Karpas-422 (cell line): Measurements from ENCODE around the gene SDHAF1. TPM values are rescaled to one million over a fixed set of nuclear protein-coding genes. Genes with fewer than 3 reads are reported as not detected.
"Not testable (repeated sequence)": the region's sequence is repeated elsewhere in the genome, so short reads cannot be mapped to it uniquely, and the experiment has no call there.

Experiments used
- DNase-seq: peaks from one replicate; pipeline ENCODE4 v3.0.0-alpha.2; 2015
- H2AFZ ChIP-seq: fragments of 200-600 bp; sonication (generic); 2 replicates; pipeline ENCODE4 v1.6.1; 2014; ENCODE audit warnings: antibody characterized with exemption, low read length, mixed read lengths
- H3K27ac ChIP-seq: fragments of 200-600 bp; sonication (generic); 2 replicates; pipeline ENCODE4 v1.5.1; 2014; ENCODE audit warnings: mild to moderate bottlenecking, low read length, moderate library complexity
- H3K27me3 ChIP-seq: fragments of 200-600 bp; sonication (generic); 2 replicates; pipeline ENCODE4 v1.6.1; 2014; ENCODE audit warnings: low read length, mixed read lengths
- H3K36me3 ChIP-seq: fragments of 200-600 bp; sonication (generic); 2 replicates; pipeline ENCODE4 v1.6.1; 2014; ENCODE audit warnings: low read length, mixed read lengths; ENCODE audit not compliant: insufficient read depth
- H3K4me1 ChIP-seq: fragments of 200-600 bp; sonication (generic); 2 replicates; pipeline ENCODE4 v1.6.1; 2014; ENCODE audit warnings: mild to moderate bottlenecking, low read length, mixed read lengths
- H3K4me2 ChIP-seq: fragments of 200-600 bp; sonication (generic); 2 replicates; pipeline ENCODE4 v1.6.1; 2014; ENCODE audit warnings: low read length, low read depth, mild to moderate bottlenecking; ENCODE audit not compliant: poor library complexity, severe bottlenecking
- H3K4me3 ChIP-seq: fragments of 200-600 bp; sonication (generic); 2 replicates; pipeline ENCODE4 v1.5.1; 2014; ENCODE audit warnings: mild to moderate bottlenecking, antibody characterized with exemption, low read length, mixed read lengths
- H3K79me2 ChIP-seq: fragments of 200-600 bp; sonication (generic); 2 replicates; pipeline ENCODE4 v1.6.1; 2014; ENCODE audit warnings: mild to moderate bottlenecking, low read length, mixed read lengths
- H3K9ac ChIP-seq: fragments of 200-600 bp; sonication (generic); 2 replicates; pipeline ENCODE4 v1.6.0; 2014; ENCODE audit warnings: low read length
- H3K9me2 ChIP-seq: fragments of 200-600 bp; sonication (generic), shearing (Covaris generic); replicated peaks from 2 replicates; pipeline ENCODE4 v1.6.0; 2014; ENCODE audit warnings: mild to moderate bottlenecking, low read length, moderate library complexity; ENCODE audit not compliant: insufficient read depth
- H3K9me3 ChIP-seq: fragments of 300-700, 200-600 bp; sonication (generic); 2 replicates; pipeline ENCODE4 v1.6.1; 2014; ENCODE audit warnings: low read length, mixed read lengths
- H4K20me1 ChIP-seq: fragments of 200-600 bp; sonication (generic); 2 replicates; pipeline ENCODE4 v1.6.1; 2014; ENCODE audit warnings: mild to moderate bottlenecking, antibody characterized with exemption, low read length, low read depth; ENCODE audit not compliant: insufficient read depth
- total RNA-seq: library from RNA; depleted of rRNA; stranded (reverse); fragments of >200 nt; shearing (Covaris generic); gene quantifications from 2 replicates; pipeline ENCODE4 v1.2.3, GENCODE V29; 2014; ENCODE audit warnings: low replicate concordance; rRNA removed

Gene SDHAF1, protein sequence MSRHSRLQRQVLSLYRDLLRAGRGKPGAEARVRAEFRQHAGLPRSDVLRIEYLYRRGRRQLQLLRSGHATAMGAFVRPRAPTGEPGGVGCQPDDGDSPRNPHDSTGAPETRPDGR
- total RNA-seq: 23.4 and 71.2 TPM in 2 replicates

DNA sequence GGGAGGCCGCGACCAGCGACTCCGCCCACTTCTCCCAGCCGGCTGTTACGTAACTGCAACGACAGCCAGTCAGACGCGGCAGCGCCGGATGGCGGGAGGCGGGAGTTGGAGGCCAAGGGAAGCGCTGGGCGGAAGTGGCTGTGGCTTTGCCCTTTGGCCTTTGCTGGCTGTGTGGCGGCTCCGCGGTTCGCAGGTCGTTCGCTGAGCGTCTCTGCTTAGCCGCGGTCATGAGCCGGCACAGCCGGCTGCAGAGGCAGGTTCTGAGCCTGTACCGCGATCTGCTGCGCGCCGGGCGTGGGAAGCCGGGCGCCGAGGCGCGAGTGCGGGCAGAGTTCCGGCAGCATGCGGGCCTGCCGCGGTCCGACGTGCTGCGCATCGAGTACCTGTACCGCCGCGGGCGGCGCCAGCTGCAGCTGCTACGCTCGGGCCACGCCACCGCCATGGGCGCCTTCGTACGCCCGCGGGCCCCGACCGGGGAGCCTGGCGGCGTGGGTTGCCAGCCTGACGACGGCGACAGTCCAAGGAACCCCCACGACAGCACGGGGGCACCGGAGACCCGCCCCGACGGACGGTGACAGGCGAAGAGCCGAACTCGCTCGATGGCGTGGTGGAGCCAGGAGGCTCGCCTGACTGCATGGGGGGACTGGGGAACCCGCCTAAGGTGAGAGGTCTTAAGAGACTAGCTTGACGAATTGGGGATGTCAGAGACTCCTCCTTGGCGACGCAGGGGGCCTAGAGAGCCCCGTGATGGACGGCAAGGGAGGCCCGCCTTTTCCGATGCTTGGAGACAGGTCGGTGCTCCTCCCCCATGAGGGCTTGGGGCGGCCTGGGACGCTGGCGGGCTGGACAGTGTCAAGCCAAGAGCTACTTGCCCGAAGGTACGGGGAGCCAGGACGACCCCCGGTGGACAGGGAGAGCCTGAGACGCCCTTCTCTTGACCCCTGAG, at the start of gene SDHAF1:
TSS of gene SDHAF1 (plus strand) at position 141 of the 946 bp plus-strand sequence. CDS start at position 228, 87 bp downstream.
- no peak within 1 kb of the TSS for H2AFZ ChIP-seq
- H3K9me2 ChIP-seq: no peaks in the 10 kb centered on the region
- H3K79me2 ChIP-seq: peaks cover 47% of the 10 kb centered on the region
- peak within 1 kb of the TSS; percentile 74 for H3K4me3 ChIP-seq
- no peaks in the 10 kb centered on the region for H3K27me3 ChIP-seq
- peak within 1 kb of the TSS; percentile 46; the same call in 1 of the 2 replicates for H3K27ac ChIP-seq
- H3K4me1 ChIP-seq: peaks cover 22% of the 10 kb centered on the region
- H3K4me2 ChIP-seq: peak within 1 kb of the TSS; percentile 98
- H3K9ac ChIP-seq: peak within 1 kb of the TSS; percentile 77
- H3K9me3 ChIP-seq: no peaks in the 10 kb centered on the region
- peaks cover 4% of the 10 kb centered on the region; the same call in 1 of the 2 replicates for H3K36me3 ChIP-seq
- DNase-seq: peak; percentile 98
- H4K20me1 ChIP-seq: peaks cover 19% of the 10 kb centered on the region

DNA sequence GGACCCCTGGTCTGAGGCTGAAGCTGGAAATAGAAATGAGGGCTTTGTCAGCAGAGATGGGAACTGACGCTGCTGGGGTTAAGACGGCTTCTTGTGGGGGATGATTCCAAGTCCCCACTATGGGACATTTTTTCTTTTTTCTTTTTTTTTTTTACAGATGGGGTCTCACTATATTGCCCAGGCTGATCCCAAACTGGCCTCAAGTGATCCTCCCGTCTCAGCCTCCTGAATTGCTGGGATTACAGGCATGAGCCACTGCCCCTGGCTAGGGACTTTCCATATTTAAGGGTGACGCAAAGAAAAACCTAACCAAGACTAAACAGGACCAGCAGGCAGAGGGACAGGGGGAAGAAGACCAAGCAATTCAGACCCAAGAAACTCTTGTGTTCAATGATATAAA, 48.8 kb upstream of the SDHAF1 start:
- H3K27me3 ChIP-seq: no peaks in the 10 kb centered on the region
- no peak overlapping the region for H3K4me2 ChIP-seq
- no peaks in the 10 kb centered on the region for H3K36me3 ChIP-seq
- H3K9me3 ChIP-seq: no peaks in the 10 kb centered on the region
- H3K79me2 ChIP-seq: no peaks in the 10 kb centered on the region
- no peak for DNase-seq
- H3K4me1 ChIP-seq: no peaks in the 10 kb centered on the region
- no peak overlapping the region for H3K9ac ChIP-seq
- no peak overlapping the region for H3K27ac ChIP-seq
- H3K4me3 ChIP-seq: no peak overlapping the region
- H3K9me2 ChIP-seq: no peaks in the 10 kb centered on the region
- H2AFZ ChIP-seq: no peak overlapping the region
- H4K20me1 ChIP-seq: peaks cover 4% of the 10 kb centered on the region; the same call in 1 of the 2 replicates

DNA sequence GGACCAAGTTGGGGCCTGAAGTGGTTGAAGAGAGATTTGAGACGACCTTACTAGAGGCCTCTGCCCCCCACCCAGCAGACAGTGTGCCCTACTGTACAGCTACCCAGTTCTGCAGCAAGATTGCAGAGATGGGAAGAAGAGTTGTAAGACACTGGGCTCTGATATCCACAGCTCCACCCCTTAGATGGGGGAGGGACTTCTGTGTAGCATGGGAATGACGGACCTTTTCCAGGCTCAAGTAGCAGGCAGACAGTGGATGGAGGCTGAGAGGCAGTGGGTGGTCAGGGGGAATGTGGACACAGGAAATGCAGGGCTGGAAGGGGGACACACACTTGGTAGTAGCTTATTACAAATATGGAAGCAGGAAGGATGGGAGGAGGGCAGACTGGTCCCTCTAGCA, 45.9 kb upstream of the SDHAF1 start:
- H3K4me3 ChIP-seq: no peak overlapping the region
- H3K27me3 ChIP-seq: no peaks in the 10 kb centered on the region
- no peaks in the 10 kb centered on the region for H3K4me1 ChIP-seq
- DNase-seq: no peak
- no peaks in the 10 kb centered on the region for H3K79me2 ChIP-seq
- no peak overlapping the region for H3K27ac ChIP-seq
- no peaks in the 10 kb centered on the region for H3K9me2 ChIP-seq
- no peak overlapping the region for H2AFZ ChIP-seq
- peaks cover 4% of the 10 kb centered on the region; the same call in 1 of the 2 replicates for H4K20me1 ChIP-seq
- H3K9me3 ChIP-seq: no peaks in the 10 kb centered on the region
- no peak overlapping the region for H3K9ac ChIP-seq
- no peak overlapping the region for H3K4me2 ChIP-seq
- no peaks in the 10 kb centered on the region for H3K36me3 ChIP-seq

DNA sequence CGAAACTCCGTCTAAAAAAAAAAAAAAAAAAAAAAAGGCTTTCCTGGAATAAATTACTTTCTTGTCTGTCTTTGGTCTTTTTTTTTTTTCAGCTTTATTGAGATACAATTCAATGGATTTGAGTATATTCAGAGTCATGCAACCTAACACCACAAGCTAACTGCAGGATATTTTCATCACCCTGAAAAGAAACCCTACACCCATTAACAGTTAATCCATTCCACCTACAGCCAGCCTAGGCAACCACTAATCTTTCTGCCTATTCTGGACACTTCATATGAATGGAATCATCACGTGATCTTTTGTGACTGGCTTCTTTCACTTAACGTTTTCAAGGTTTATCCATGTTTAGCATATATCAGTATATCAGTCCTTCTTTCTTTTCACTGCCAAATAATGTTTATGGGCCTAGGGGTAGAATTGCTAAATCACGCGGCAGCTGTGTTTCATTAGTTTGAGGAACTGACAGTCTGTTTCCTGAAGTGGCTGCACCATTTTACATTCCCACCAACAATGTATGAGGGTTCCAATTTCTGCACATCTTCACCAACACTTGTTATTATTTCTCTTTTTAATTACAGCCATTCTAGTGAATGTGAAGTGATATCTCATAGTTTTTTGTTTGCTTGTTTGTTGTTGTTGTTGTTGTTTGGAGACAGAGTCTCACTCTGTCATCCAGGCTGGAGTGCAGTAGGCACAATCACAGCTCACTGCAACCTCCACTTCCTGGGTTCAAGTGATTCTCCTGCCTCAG, 38.9 kb upstream of the SDHAF1 start:
- no peaks in the 10 kb centered on the region for H3K4me1 ChIP-seq
- H3K9me3 ChIP-seq: no peaks in the 10 kb centered on the region
- no peak overlapping the region for H2AFZ ChIP-seq
- no peak for DNase-seq
- H3K27ac ChIP-seq: no peak overlapping the region
- H3K9me2 ChIP-seq: no peaks in the 10 kb centered on the region
- no peaks in the 10 kb centered on the region for H3K36me3 ChIP-seq
- H4K20me1 ChIP-seq: no peaks in the 10 kb centered on the region
- H3K4me3 ChIP-seq: no peak overlapping the region
- H3K27me3 ChIP-seq: no peaks in the 10 kb centered on the region
- no peaks in the 10 kb centered on the region for H3K79me2 ChIP-seq
- no peak overlapping the region for H3K9ac ChIP-seq
- no peak overlapping the region for H3K4me2 ChIP-seq

DNA sequence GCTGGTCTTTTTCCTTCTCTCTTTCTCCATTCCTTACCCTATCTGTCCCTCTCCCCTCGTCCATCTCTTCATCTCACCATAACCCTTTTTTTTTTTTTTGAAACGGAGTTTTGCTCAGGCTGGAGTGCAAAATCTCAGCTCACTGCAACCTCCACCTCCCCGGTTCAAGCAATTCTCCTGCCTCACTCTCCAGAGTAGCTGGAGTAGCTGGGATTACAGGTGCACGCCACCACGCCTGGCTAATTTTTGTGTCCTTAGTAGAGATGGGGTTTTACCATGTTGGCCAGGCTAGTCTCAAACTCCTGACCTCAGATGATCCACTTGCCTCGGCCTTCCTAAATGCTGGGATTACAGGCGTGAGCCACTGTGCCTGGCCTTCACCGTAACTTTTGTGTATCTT, 37.6 kb upstream of the SDHAF1 start:
- H3K79me2 ChIP-seq, H3K27me3 ChIP-seq, H3K9me3 ChIP-seq, DNase-seq, H4K20me1 ChIP-seq, H3K4me1 ChIP-seq, H3K36me3 ChIP-seq, H3K4me3 ChIP-seq, H3K4me2 ChIP-seq, H3K9ac ChIP-seq, H2AFZ ChIP-seq, H3K9me2 ChIP-seq, H3K27ac ChIP-seq: not testable (repeated sequence)

DNA sequence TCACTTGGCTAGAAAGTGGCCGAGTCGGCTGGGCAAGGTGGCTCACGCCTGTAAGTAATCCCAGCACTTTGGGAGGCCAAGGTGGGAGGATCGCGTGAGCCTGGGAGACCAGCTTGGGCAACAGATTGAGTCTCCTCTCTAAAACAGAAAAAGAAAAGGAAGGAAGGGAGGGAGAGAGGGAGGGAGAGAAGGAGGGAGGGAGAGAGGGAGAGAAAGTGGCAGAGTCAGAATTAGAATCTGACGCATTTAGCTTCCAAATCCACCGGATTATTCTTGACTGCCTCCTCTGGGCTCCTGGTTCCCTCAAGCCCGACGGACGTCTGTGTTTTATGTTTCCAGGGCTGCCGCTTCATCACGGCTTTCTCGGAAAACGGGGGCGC, 36.3 kb upstream of the SDHAF1 start:
- DNase-seq: no peak
- Histone ChIP-seq H4K20me1 (no peaks in the 10 kb centered on the region), H2AFZ (no peak overlapping the region), H3K9me3 (no peaks in the 10 kb centered on the region), H3K4me1 (no peaks in the 10 kb centered on the region), H3K9me2 (no peaks in the 10 kb centered on the region), H3K79me2 (no peaks in the 10 kb centered on the region), H3K9ac (no peak overlapping the region), H3K4me2 (no peak overlapping the region), H3K36me3 (no peaks in the 10 kb centered on the region), H3K27ac (no peak overlapping the region), H3K27me3 (no peaks in the 10 kb centered on the region), H3K4me3 (no peak overlapping the region)

DNA sequence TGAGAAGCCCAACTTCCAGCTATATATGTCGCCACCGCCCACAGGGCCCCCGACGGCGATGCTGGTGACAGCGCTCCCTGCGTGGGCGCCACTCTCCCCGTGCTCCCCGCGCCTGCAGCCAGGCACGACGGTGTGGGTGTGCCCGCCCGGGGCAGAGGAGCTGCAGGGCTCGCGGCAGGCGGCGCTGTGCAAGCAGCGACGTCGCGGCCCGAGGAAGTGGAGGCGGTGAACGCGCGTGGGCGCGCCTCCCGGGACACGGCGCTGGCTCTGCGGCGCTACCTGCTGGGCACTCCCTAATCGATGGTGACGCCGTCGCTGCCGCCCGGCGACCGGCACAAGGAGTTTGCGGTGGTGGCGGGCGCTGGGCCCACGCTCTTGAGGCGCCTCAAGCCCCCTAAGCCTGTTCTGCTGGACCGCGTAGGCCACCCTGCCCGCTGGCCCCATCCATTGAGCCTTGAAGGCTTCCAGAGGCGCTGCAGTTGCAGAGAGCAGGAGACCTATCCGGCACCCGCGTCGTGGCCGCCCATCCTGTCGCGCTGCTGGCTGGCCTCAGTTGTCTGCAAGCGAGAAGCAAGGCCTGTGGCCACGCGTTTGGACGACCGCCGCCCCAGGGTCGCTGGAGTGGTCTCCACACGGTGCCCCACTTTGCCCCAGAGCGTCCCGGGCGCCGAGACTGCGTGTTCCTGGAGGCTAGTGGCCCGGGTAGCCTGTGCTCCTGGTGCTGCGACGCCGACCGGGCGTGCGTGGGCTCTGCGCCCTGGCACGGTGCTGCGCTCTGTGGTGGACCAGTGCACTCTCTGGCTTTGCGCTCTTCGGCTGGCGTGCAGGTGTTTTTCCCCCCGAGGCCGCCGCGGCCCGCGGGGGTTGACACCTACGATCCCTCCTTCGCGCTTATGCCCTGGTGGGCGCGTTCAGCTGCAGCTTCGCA, 35.7 kb upstream of the SDHAF1 start:
- Histone ChIP-seq H3K4me3 (no peak overlapping the region), H3K4me1 (no peaks in the 10 kb centered on the region), H3K4me2 (no peak overlapping the region), H3K9me3 (no peaks in the 10 kb centered on the region), H3K79me2 (no peaks in the 10 kb centered on the region), H2AFZ (no peak overlapping the region), H3K27me3 (no peaks in the 10 kb centered on the region), H4K20me1 (no peaks in the 10 kb centered on the region), H3K9ac (no peak overlapping the region), H3K9me2 (no peaks in the 10 kb centered on the region), H3K36me3 (no peaks in the 10 kb centered on the region), H3K27ac (no peak overlapping the region)
- DNase-seq: no peak
